ENCODE results near the gene EVC. TPM values are rescaled to one million over a fixed set of nuclear protein-coding genes. Genes with fewer than 3 reads are reported as not detected.

The EVC gene
- total RNA-seq, 1 experiment from 2014 or later, result not detected

GRCh38 chr4:5760246-5760645, 49.2 kb downstream of the EVC start:
- Mint-ChIP-seq H3K27ac (ENCODE audit: unreplicated experiment) (no peak overlapping the region), H3K4me3 (ENCODE audit: unreplicated experiment) (no peak overlapping the region), H3K4me1 (ENCODE audit: low read depth, unreplicated experiment) (no peaks in the 10 kb centered on the region), H3K36me3 (ENCODE audit: insufficient read depth, unreplicated experiment) (no peaks in the 10 kb centered on the region), H3K27me3 (ENCODE audit: insufficient read depth, unreplicated experiment) (no peaks in the 10 kb centered on the region), H3K9me3 (ENCODE audit: unreplicated experiment) (peaks cover 7% of the 10 kb centered on the region)
- no peaks in the 10 kb centered on the region for H3K4me1 ChIP-seq
- ChIA-PET POLR2A (no interaction called here), CTCF (no interaction called here)
- intact Hi-C loops (cut with micrococcal nuclease; ENCODE audit: unreplicated experiment), result no loop called here
- no TSS peak for BruUV-seq (replicated peaks)
- no peaks in the 10 kb centered on the region for H3K9me3 ChIP-seq
- no peak for DNase-seq
- no peaks in the 10 kb centered on the region for H3K27me3 ChIP-seq (replicated peaks; ENCODE audit: control insufficient read depth, insufficient read depth, low read length)
- no peak for TF ChIP-seq CTCF (IDR thresholded peaks at IDR 0.05; ENCODE audit: insufficient read depth in 1 of 2, low read depth in 1 of 2, low read length in 1 of 2, severe bottlenecking in 1 of 2, unreplicated experiment in 1 of 2)
- no peaks in the 10 kb centered on the region for H3K36me3 ChIP-seq (ENCODE audit: control insufficient read depth, insufficient read depth, low read length)
- no peak overlapping the region for H3K4me3 ChIP-seq (ENCODE audit: low read depth, low read length)

DNA sequence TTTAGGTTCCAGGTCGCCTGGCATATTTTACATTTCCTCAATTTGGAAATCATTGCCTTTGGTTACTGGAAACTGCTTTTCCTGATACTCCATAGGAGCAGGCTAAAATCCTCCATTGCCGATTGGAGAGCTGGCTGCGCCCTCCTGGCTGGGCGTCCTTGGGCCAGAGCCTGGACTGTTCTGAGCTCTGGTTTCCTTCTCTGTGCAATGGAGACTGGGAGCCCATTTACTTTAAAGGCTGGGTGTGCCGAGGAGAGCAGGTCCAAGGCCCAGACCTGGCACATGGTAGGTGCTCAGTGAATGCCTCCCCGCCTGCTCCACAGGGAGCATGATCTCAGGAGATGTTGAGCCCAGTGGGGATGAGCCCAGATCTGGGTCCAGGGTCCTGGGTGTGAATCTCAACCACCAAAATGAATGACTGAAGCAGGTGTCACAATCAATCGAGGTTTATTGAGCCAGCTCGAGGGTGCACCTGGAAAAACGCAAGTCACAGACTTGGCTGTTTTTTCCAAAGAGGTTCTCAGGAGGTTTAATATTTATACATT, 50.0 kb downstream of the EVC start:
- no peak overlapping the region for H3K4me3 Mint-ChIP-seq (ENCODE audit: unreplicated experiment)
- intact Hi-C loops (cut with micrococcal nuclease; ENCODE audit: unreplicated experiment), result no loop called here
- POLR2A ChIA-PET, result no interaction called here
- CTCF ChIA-PET, result no interaction called here
- Histone ChIP-seq H3K36me3 (ENCODE audit: control insufficient read depth, insufficient read depth, low read length) (no peaks in the 10 kb centered on the region), H3K9me3 (no peaks in the 10 kb centered on the region), H3K4me1 (no peaks in the 10 kb centered on the region), H3K27me3 (replicated peaks; ENCODE audit: control insufficient read depth, insufficient read depth, low read length) (no peaks in the 10 kb centered on the region), H3K4me3 (ENCODE audit: low read depth, low read length) (no peak overlapping the region)
- H3K4me1 Mint-ChIP-seq (ENCODE audit: low read depth, unreplicated experiment), result no peaks in the 10 kb centered on the region
- H3K9me3 Mint-ChIP-seq (ENCODE audit: unreplicated experiment), result peaks cover 7% of the 10 kb centered on the region
- BruUV-seq (replicated peaks), result no TSS peak
- TF ChIP-seq CTCF (IDR thresholded peaks at IDR 0.05; ENCODE audit: insufficient read depth in 1 of 2, low read depth in 1 of 2, low read length in 1 of 2, severe bottlenecking in 1 of 2, unreplicated experiment in 1 of 2), result no peak
- no peak for DNase-seq
- H3K27ac Mint-ChIP-seq (ENCODE audit: unreplicated experiment), result no peak overlapping the region
- no peaks in the 10 kb centered on the region for H3K36me3 Mint-ChIP-seq (ENCODE audit: insufficient read depth, unreplicated experiment)
- H3K27me3 Mint-ChIP-seq (ENCODE audit: insufficient read depth, unreplicated experiment), result no peaks in the 10 kb centered on the region

- Histone ChIP-seq H3K4me3 (ENCODE audit: low read depth, low read length) (no peak overlapping the region), H3K27me3 (replicated peaks; ENCODE audit: control insufficient read depth, insufficient read depth, low read length) (no peaks in the 10 kb centered on the region), H3K4me1 (no peaks in the 10 kb centered on the region), H3K36me3 (ENCODE audit: control insufficient read depth, insufficient read depth, low read length) (no peaks in the 10 kb centered on the region), H3K9me3 (no peaks in the 10 kb centered on the region)
- BruUV-seq (replicated peaks), result no TSS peak
- Mint-ChIP-seq H3K36me3 (ENCODE audit: insufficient read depth, unreplicated experiment) (no peaks in the 10 kb centered on the region), H3K4me1 (ENCODE audit: low read depth, unreplicated experiment) (no peaks in the 10 kb centered on the region), H3K9me3 (ENCODE audit: unreplicated experiment) (no peaks in the 10 kb centered on the region), H3K4me3 (ENCODE audit: unreplicated experiment) (no peak overlapping the region), H3K27ac (ENCODE audit: unreplicated experiment) (no peak overlapping the region), H3K27me3 (ENCODE audit: insufficient read depth, unreplicated experiment) (peaks cover 3% of the 10 kb centered on the region)
- intact Hi-C loops (cut with micrococcal nuclease; ENCODE audit: unreplicated experiment), result no loop called here
- DNase-seq, result no peak
- TF ChIP-seq CTCF (IDR thresholded peaks at IDR 0.05; ENCODE audit: insufficient read depth in 1 of 2, low read depth in 1 of 2, low read length in 1 of 2, severe bottlenecking in 1 of 2, unreplicated experiment in 1 of 2), result no peak
- CTCF ChIA-PET, result no interaction called here
- POLR2A ChIA-PET, result no interaction called here
Measured at GRCh38 chr4:5770051-5770450, 59.0 kb downstream of the EVC start.

All from Caco-2 (cell line).